Heart left ventricle (tissue), 13 donors: ENCODE results near the gene CHP1.

Experiments
- CTCF ChIP-seq, 12 donors: fragments of 200-600 bp; sonication (generic) in 4 of 12; IDR thresholded peaks; one replicate each; pipeline versions ENCODE4 v1.5.0 to v1.8.0; 2018 to 2022; ENCODE audit warnings: antibody characterized with exemption in 12 of 12, mild to moderate bottlenecking in 5 of 12
- POLR2A ChIP-seq, 2 donors: fragments of 450-650 bp; IDR thresholded peaks; one replicate each; pipeline ENCODE4 v1.6.1; 2017; ENCODE audit warnings: antibody characterized with exemption in 2 of 2, mild to moderate bottlenecking in 2 of 2, moderate library complexity in 2 of 2
- donor health status: ischemic (EF 13 %, LVEDD 7.1; RV severe dilation, severe dysfunction).
- donor health status: DM: no; HTN: yes; CAD: no.
- donor health status: DM: no; HTN: no; CAD: no.
- donor health status: ischemic (EF 25% LVEDD 6.9; RV normal size, moderate dysfunction).
- donor health status: ischemic (EF 25% LVEDD 5.7; RV mildly dilated, moderate dysfunction).
- donor health status: ischemic (EF 35%, LVEDD 5.7; RV mildly dilated, moderate dysfunction).
- donor health status: nonischemic (EF 11% LVEDD 7.7; RV severe dilation, severe dysfunction).
- donor health status: DM: yes; HTN: yes; CAD: no.
- donor health status: PGD.
- donor health status: ischemic (EF 29% LVEDD 5.4; RV normal size, mild dysfunction).
- donor health status: nonischemic (EF 23%, LVEDD 6.1; RV moderate dilation, normal function).

- TF ChIP-seq POLR2A (IDR thresholded peaks at IDR 0.05) (no peak), CTCF (IDR thresholded peaks at IDR 0.05) (no peak)
Measured at GRCh38 chr15:41230345-41230649, 771 bp upstream of the CHP1 start.
